ENCODE results near the gene PPP2R2C.

PPP2R2C gene

DNA sequence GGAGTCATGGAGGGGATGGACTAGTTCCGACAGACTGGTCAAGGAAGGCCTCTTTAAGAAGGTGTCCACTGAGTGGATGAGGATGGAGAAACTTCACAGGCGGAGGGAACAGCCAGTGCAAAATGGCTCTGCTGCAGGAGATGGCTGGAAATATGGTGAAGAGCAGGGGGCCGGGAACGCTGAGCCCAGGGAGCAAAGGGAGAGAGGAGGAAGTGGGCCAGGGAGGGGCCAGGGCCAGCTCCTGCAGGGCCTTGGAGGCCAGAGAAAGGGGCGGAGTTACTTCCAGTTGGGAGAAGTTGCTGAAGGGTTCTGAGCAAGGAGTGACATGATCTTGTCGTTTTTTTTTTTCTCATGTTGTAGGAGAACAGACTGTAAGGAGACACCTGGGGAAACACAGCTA, 108.3 kb downstream of the PPP2R2C start:
- DNase-seq (ENCODE audit: low spot score) = no peak

DNA sequence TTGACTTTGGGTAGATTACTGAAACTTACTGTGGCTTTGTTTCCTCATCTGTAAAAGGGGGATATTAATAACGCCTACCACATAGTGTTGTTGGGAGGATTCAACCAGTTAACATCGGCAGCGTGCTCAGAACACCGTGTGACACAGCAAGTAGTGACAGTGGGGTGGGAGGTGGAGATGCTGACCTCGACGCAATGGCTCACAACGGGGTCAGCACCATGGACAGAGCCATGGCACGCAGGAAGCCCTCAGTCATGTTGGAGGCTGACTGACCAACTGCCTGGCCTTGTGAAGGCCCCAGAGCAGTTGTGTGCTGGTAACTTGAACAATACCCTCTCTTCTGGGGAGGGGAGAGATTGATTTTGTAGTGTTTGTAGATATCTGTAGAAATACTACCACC, 109.5 kb downstream of the PPP2R2C start:
- no peak for DNase-seq (ENCODE audit: low spot score)

DNA sequence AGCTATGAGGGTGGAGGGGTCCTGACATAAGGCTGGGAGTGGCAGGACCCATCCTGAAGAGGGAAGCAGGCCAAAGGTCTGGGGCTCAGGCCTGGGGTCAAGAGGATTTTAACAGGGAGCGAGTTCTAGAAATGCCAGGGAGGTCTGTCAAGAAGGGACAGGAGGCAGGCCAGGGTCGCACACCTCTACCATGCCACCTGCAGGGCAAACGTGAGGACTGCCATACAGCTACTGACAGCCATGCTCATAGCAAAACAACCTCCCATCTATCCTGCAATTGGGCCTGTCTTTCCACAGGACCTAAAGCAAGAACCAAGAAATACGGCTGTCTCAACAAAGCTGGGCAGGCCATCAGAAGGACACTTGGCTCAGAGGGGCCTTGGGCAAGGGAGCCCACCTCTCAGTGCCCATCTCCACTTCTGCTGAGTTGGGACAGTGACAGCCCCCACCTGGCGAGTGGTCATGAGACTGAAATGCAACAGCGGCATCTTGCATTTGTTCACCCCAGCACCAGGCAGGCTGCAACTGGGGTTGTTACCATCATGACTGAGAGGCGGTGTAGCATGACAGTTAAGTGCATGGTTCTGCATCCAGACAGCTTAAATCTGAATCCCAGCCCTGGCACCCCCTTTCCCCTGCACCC, 110.0 kb downstream of the PPP2R2C start:
- no peak for DNase-seq (ENCODE audit: low spot score)

DNA sequence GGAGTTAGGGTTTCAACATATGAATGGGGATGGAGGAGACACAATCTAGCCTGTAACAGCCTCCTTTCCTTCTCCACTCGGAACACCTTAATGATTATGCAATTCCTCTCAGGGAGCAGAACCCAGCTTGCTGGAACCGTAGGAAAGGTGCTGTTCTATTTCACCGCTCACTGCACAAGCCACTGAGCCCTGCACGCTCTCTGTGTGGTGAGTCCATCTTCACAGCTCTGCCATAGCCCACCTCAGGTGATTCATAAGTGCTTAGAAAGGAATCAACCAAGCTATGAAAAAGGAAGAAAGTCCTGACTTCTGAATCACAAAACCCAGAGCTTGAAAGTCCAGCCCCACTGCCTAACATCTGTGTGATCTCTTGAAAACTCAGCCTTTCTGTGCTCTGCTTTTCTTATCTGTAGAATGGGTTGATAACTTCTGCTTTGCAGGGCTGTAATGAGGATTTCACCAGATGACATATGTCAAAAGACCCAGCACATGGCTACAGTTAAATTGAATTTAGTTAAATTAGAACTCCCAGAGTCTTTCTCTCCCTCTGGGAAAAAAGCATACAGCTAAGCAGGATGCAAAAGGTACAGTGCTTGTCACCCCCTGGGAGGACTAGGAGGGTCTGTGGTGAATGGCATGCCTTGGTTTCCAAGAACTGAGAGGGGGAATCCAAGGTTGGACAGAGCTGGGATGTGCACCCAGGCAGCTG, 111.2 kb downstream of the PPP2R2C start:
- no peak for DNase-seq (ENCODE audit: low spot score)

DNA sequence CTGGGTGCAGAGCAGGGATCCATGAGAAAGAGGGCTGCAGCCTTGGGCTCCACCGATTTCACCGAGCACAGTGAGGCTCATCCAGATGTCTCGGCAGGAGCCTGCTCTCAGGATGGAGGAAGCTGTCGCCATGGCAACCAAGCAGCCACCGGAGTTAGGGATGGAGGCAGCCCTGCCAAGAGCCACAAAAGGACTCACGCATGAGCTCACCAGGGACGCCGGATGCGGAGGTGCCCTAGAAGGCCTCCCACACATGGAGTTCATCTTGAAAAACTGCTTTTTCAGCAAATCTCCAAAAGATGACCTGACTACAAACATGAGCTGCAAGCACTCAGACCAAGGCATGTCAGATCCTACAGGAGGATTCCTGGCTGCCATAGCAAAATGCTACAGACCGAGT, 112.0 kb downstream of the PPP2R2C start:
- no peak for DNase-seq (ENCODE audit: low spot score)

DNA sequence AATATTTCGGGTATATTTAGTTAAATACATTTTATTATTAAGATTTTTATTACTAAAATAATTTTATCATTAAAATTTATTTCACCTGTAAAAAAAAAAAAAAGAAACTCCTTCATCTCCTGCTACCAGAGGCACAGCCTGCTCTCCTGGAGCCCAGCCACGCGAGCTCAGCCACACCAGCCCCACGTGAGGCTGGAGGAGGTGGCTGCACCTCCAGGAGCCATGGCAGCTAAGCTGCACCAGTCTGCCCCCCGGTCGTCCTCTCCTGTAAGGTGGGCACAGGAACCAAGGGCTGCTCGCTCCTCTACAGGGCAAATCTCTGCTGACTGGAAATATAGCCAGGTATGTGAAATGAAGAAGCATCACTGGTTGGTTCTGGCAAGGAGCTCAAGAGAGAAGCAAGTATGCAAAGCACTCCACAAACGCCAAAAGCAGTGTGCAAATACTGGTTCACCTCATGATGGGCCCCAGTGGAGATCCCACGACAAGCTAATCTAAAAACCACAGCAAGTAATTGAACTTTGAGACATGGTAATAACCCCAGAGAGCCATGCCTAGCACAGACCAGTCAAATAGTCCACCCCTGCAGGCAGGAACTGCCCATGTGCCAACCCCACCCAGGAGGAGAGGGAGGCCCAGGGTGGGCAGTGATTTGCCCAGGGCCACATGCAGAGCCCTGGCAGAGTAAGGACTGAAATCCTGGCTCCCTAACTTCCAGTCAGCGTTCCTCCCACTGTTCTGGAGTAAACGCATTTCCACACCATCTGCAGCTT, 112.7 kb downstream of the PPP2R2C start:
- DNase-seq (ENCODE audit: low spot score) = no peak

DNA sequence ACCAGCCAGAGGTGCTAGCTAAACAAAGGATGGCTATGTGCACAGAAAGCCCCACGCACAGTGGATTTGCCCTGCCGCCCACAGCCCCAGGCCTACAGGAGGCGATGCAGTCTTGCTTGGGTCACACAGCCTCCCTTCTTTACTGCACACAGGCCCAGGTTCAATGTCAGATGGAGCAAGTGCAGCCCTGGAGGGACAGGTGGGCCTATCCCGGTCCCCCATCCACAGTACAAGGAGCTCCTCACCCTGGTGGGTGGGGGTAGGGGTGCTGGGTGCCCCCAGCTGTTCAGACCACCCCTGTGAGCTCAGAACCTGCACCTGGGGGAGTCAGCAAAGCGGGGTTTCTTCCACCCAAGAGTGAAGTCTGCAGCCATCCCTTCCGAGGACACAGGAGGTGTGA, 114.9 kb downstream of the PPP2R2C start:
- no peak for DNase-seq (ENCODE audit: low spot score)

DNA sequence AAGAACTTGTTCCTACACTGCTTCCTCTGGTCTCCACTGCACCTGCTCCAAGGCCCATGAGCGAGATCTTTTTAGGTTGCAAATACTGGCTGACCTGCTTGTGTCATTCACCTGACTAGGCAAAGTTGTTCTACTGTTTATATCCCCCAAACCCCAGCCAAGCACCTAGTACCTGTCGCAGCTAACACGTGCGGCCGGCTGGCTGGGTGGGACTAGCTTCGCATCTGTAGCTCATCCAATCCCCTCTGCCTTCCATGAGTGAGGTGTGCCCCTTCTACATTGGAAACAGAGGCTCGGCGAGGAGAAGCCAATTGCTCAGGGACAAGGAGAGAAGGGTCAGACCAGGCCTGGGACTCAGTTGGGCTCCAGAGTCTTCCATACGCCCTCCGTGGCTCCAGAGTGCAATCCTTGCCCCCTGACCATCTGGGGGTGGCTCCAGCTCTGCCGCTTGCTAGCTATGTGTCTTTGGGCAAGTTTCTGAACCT, 116.3 kb downstream of the PPP2R2C start:
- DNase-seq (ENCODE audit: low spot score) = no peak

DNA sequence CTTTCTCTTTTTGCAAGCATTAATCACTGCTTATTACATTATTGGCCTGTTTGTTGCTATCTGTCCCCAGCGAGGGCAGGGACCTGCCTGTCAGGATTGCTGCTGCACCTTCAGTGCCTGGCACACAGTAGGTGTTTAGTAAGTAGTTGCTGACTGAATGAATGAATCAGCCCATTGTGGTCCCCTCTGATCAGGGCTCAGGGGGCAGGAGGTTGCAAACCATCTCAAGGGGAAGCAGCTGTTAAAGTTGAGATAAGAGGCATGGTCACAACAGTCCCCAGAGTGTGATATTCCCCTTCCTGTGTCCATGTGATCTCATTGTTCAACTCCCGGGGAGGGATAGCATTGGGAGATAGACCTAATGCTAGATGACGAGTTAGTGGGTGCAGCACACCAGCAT, 117.4 kb downstream of the PPP2R2C start:
- DNase-seq (ENCODE audit: low spot score) = no peak

DNA sequence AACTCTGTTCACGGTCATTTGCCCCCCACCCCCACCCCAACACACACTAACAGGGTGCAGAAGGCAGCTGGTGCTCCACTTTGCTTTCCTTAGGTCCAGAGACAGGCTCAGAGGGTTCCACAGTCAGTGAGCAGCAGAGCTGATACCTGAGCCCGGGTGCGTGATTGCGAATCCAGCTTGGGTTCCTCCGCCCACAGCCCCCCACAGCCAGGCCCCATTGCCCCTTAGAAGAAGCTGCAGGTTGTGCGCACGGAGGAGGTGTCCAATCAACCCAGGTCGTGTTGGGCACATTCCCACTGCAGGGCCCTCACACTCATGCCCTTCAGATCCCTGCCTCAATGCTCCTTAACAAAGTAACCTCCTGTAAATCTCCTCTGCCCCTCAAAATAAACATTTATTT, 117.8 kb downstream of the PPP2R2C start:
- DNase-seq (ENCODE audit: low spot score) = no peak

DNA sequence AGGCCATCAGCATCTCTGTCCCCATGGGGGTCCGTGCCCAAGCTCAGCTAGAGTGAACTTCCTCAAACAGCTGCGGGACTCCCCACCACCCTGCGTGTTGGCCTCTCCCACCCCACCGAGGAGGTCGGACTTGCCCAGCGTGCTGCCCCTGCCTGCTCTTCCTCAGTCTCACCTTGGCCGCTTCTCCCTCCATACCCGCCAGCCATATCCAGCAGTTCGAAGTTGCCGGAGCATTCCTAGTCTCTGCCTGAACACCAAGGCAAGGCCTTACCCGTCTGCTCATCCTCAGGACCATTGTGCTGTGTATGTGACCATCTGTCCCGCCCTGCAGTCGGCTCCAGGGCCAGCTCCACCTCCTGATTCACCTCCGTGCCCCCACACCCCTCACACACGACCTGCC, 118.3 kb downstream of the PPP2R2C start:
- no peak for DNase-seq (ENCODE audit: low spot score)

DNA sequence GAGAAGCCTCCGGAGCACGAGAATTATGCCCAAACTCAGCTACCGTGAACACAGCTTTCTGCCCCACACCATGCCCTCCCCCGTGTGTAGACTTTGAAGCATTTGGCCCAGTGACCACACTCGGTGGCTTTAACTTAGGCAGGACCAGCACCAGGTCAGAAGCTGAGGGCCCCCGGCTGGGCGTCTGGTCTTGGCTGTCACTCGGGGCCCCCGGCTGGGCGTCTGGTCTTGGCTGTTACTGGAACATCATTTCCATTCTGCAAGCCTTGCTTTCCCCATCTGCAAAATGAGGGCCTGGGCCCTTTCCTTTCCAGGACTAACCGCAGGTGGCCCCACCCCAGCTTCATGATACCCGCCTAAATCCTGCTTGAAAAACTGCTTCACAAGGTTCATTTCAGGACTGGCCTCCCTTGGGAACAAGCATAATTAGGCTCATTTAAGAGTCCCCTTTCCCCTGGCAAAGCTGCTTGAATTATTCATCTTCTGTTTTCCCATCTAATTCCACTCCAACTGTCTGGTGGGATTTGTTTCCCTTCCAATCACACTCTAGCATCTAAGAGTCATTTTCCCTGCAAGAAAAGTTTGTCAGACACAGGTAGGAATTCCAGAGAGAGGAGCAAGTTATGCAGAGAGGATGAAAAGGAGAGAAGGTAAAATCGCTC, 120.3 kb downstream of the PPP2R2C start:
- DNase-seq (ENCODE audit: low spot score) = no peak

DNA sequence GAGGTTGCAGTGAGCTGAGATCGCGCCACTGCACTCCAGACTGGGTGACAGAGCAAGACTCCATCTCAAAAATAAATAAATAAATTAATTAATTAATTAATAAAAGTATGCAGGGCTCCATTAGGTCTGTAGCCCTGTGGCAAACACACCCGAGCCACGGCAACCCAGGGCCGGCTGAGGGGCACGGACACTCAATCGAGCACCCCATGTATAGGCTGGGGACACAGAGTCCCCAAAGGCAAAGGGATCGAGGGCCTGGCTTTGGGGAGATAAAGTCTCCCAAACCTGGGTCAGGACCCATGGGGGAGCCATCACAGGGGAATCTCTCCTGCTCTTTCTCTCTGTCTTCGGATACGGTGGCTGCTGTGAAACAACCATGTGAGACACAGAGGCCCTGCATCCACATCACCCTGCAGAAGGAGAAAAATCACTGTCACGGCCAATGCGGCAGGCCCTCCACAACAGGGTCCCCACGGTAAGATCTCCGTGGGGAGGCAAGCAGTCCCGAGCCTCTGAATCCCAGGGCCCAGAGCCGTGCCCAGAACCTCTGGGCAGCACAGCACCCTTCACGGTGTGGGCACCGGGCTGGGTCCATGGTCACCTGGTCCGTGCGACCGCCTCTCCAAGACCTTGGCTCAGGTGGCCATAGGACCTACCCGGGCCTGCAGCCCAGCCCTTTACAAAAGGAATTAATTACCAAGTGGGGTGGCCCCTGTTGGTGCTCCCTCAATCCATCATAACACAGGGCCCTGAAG, 121.0 kb downstream of the PPP2R2C start:
- DNase-seq (ENCODE audit: low spot score) = no peak

DNA sequence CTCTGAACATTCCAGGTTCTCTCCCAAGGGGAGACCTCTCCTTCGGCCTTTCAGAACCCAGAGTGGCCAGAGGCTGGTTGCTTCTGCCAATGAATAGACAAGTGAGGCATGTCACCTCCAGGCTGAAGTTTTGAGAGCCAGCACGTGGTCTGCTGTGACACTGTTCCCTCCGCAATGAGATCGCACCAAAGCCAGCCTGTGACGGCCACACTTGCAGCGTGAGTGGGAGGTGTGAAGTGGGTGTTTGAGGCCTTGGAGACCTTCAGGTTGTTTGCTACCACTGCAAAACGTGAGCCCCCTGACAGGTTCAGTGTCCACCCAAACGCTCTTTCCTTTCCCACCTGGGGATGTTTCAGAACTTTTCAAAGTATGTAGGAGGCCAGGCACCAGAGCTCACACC, 121.8 kb downstream of the PPP2R2C start:
- DNase-seq (ENCODE audit: low spot score) = no peak

DNA sequence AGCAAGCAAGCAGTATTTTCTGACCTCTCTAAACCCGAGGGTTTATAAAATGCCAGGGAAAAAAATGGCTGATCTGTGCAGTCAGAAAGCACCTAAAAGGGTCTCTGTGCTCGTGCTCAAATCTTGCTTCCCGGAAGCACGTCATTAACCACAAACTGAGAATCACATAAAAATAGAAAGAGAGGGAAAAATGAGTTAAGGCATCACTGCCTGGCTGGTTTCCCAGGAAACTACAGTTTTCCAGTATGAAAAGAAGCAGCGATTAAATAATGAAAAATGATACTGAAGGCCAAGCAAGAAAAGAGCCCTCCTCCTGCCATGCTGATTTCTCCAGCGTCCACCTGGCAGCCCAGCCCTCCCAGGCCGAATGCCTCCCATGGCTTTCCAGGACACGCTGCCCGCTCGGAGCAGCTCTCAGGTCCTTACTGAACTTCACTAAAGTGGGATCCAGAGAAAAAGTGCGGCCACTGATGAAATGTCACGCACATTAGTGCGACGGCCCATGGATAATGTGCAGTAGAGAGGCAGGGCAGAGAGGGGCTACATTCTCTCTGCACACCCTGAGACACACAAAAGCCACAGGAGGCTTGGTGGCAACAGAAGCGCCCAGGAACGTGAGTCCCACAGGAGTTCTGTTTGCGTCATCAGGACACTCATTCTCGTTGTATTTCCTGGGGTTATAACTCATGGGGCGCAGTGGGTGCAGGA, 122.4 kb downstream of the PPP2R2C start:
- no peak for DNase-seq (ENCODE audit: low spot score)

DNA sequence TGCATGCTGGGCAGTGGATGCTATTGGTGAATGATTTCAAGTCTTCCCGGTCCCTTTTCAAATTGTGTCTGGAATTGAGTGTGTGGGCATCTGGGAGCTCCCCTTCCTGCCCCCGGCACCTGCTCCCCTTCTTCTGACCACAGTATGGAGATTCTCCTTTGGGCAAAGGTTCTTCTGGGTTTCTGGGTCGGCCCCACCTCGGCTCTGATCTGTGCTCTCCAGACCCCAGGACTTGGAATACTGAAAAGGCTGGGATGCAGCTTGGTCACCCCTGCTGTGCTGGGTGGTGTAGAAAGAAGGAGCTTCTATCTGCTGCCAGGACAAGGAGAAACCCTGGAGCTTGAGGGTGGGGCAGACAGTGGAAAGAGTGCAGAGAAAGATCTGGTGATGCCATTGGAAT, 124.0 kb downstream of the PPP2R2C start:
- no peak for DNase-seq (ENCODE audit: low spot score)

DNA sequence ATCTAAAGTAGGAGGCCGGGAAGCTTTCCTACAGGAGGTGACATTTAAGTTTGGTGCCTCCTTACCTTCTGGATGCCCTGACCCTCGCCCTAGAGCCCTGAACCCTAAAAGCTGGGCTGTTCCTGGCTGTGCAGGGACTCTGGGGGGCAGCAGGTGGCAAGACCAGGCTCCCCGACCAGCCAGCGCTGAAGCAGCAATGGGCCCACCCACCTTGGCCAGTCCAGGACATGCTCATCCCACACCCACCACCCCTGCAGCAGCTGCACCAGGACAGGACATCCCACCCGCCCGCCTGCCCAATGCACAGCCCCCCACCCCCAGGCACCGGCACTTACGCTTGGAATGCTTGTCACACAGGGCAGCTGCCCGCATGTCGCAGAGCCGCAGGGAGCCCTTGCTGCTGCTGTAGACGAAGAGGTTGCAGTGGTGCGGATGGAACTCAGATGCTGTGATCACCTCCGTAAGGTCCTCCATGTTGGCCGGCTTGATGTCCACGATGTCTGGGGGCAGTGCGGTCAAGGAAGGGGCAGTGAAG, 124.8 kb downstream of the PPP2R2C start:
- no peak for DNase-seq (ENCODE audit: low spot score)

DNA sequence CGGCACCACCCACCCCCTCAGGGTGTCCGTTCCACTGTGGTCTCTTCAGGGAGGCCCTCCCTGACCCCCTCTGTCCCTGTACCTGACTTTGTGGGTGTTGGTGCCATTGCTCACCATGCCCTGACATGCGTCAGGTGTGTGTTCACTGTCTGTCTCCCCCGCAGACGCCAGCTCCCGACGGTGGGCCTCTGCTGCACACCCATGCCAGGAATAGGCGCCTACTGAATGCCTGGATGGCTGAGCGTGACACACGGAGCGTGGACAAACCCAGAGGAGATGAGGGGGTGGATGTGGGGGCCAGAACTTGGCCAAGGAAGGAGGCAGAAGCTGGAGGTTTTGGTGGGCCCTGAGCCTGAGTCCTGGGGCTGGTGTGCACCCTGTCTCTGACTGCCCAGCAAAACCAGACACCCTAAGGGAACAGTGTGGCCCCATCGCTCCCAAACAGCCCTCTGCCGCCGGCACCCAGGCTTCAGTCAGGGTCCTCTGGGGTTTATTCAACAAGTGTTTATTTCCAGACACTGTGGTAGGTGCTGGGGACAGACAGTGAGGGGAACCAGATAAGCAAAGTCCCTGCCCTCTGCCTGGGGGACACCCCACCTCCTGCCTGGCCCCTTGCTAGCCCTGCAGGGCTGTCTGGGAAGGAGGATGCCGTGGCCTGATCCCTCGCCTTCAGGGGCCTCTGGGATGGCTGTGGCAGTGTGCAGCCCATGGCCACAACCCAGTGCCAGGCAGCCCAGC, 125.9 kb downstream of the PPP2R2C start:
- no peak for DNase-seq (ENCODE audit: low spot score)

DNA sequence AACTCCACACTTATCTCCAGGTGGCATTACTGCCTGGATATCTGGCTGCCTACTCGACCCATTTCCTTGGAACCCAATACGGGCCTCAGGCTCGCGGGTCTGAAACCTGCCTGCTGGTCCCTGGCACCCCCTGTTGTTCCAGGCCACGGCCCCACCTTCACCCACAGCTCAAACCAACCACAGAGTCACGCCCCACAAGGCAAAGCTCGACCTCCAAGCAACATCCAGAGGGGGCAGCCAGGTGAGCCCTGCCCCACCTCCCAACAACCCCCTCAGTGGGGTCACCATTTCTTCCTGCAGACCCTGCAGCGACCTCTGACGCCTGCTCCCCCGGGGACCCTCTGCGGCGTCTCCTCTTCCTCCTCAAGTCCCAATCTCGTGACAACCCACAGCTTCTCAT, 126.5 kb downstream of the PPP2R2C start:
- DNase-seq (ENCODE audit: low spot score) = no peak
